K562 (cell line): Measurements from ENCODE around the gene HAUS1. TPM values are rescaled to one million over a fixed set of nuclear protein-coding genes. Genes with fewer than 3 reads are reported as not detected.

Experiments
- ATF4 ChIP-seq: fragments of 450-650 bp; formaldehyde crosslinking; IDR thresholded peaks from 2 replicates; pipeline ENCODE4 v1.4.0; 2022; ENCODE audit warnings: mild to moderate bottlenecking, moderate library complexity
- C11orf30 ChIP-seq: fragments of 450-650 bp; IDR thresholded peaks from 2 replicates; pipeline ENCODE4 v1.6.1; 2016; ENCODE audit warnings: low read depth, mild to moderate bottlenecking
- CLOCK ChIP-seq: fragments of 250-450 bp; sonication (Bioruptor Pico); IDR thresholded peaks from 2 replicates; pipeline ENCODE4 v1.4.0; 2020; ENCODE audit warnings: mild to moderate bottlenecking, moderate library complexity, borderline replicate concordance
- E2F1 ChIP-seq: sonication (generic); formaldehyde crosslinking; IDR thresholded peaks from 2 replicates; pipeline ENCODE4 v1.8.1; 2023; ENCODE audit warnings: mild to moderate bottlenecking, missing genetic modification reagents, moderate library complexity
- FOXA3 ChIP-seq, 2 experiments: fragments of 450-650 bp in 1 of 2; sonication (generic) in 1 of 2; formaldehyde crosslinking; IDR thresholded peaks in 1 of 2; conservative IDR thresholded peaks in 1 of 2; 2 replicates each; pipeline versions ENCODE4 v1.4.0 to v1.8.0; 2020 to 2022; ENCODE audit warnings: mild to moderate bottlenecking in 2 of 2, missing genetic modification reagents in 1 of 2
- GATAD2B ChIP-seq: fragments of 450-650 bp; IDR thresholded peaks from 2 replicates; pipeline ENCODE4 v1.6.1; 2017; ENCODE audit warnings: mild to moderate bottlenecking, borderline replicate concordance
- NCOA2 ChIP-seq, 2 experiments: fragments of 450-650 bp; IDR thresholded peaks; 2 replicates each; pipeline ENCODE4 v1.6.1; 2018; ENCODE audit warnings: mild to moderate bottlenecking in 2 of 2, moderate library complexity in 1 of 2; ENCODE audit not compliant: partially characterized antibody in 2 of 2
- PTBP1 ChIP-seq: fragments of 200-400 bp; formaldehyde crosslinking; IDR thresholded peaks from 2 replicates; pipeline ENCODE4 v1.6.1; 2017; ENCODE audit warnings: low read depth, low read length
- ZBTB26 ChIP-seq: fragments of 450-650 bp; formaldehyde crosslinking; IDR thresholded peaks from 2 replicates; pipeline ENCODE4 v1.4.0; 2022; ENCODE audit warnings: missing genetic modification characterization
- ZKSCAN3 ChIP-seq: fragments of 250-450 bp; sonication (Bioruptor Pico); IDR thresholded peaks from 2 replicates; pipeline ENCODE4 v1.4.0; 2020
- ZNF134 ChIP-seq: fragments of 250-450 bp; sonication (Bioruptor Pico); conservative IDR thresholded peaks from 2 replicates; pipeline ENCODE4 v1.4.0; 2020
- ZNF263 ChIP-seq: sonication (generic); formaldehyde crosslinking; IDR thresholded peaks from 2 replicates; pipeline ENCODE4 v1.8.0; 2022; ENCODE audit warnings: mild to moderate bottlenecking, missing genetic modification reagents, borderline replicate concordance
- ZNF449 ChIP-seq: fragments of 250-450 bp; sonication (Bioruptor Pico); IDR thresholded peaks from 2 replicates; pipeline ENCODE4 v1.8.0; 2022; ENCODE audit warnings: moderate library complexity, mild to moderate bottlenecking, inconsistent platforms
- ZNF766 ChIP-seq: fragments of 200-800 bp; sonication (Bioruptor generic); conservative IDR thresholded peaks from 2 replicates; pipeline ENCODE4 v1.6.1; 2016; ENCODE audit warnings: missing genetic modification characterization, missing compliant biosample characterization
- polyA plus RNA-seq, 8 experiments: library from polyadenylated mRNA; depleted of rRNA in 4 of 8; stranded (reverse) in 5 of 8; unstranded in 3 of 8; fragments of >200 nt; fragmentation: Nextera tagmentation in 2 of 8; fragmentation: Illumina TruSeq in 1 of 8; extraction: Ambion mirVana in 2 of 8; extraction: Trizol in 1 of 8; gene quantifications; 2 replicates each; pipeline versions ENCODE4 v1.2.1 to v1.2.3, GENCODE V29; 2011 to 2014; ENCODE audit warnings: inconsistent platforms in 1 of 8, missing spikeins in 1 of 8
- total RNA-seq, 7 experiments: library from RNA; depleted of rRNA in 6 of 7; stranded (reverse); fragments of >200 nt in 6 of 7; fragmentation: Illumina TruSeq in 2 of 7; extraction: Trizol in 2 of 7; gene quantifications; 2 replicates each; pipeline versions ENCODE4 v1.2.1 to v1.2.3, GENCODE V29; 2011 to 2021; ENCODE audit warnings: low replicate concordance in 1 of 7

Gene HAUS1
- total and polyA plus RNA-seq, 9 of the 15 experiments (the other 6 are each of a cell fraction or from before 2014, with no cell fraction given), result 45.6 to 135 (median 76.3) TPM

GRCh38 chr18:46080156-46080555, 24.0 kb upstream of the HAUS1 start (continued):
- TF ChIP-seq FOXA3 (CRISPR knock-in tag; conservative IDR thresholded peaks at IDR 0.05 in 1 of 2, IDR thresholded peaks at IDR 0.05 in 1 of 2) (no peak), E2F1 (no peak), ATF4 (no peak), ZNF449 (CRISPR knock-in tag) (no peak), GATAD2B (no peak), C11orf30 (no peak), ZKSCAN3 (CRISPR knock-in tag) (no peak), ZNF134 (CRISPR knock-in tag) (no peak), CLOCK (CRISPR knock-in tag) (no peak), PTBP1 (no peak), NCOA2 (IDR thresholded peaks at IDR 0.05; ENCODE audit: partially characterized antibody in 2 of 2) (no peak), ZNF766 (CRISPR knock-in tag) (no peak), ZBTB26 (no peak), ZNF263 (no peak)
- TF ChIP-seq, all 486 proteins: peak for 0
